ENCODE results near the gene WNT16. TPM values are rescaled to one million over a fixed set of nuclear protein-coding genes. Genes with fewer than 3 reads are reported as not detected.

WNT16 gene
- total RNA-seq, 1 donor: under 0.01 TPM

- H3K4me1 ChIP-seq (ENCODE audit: insufficient read depth, low read length): peaks cover 10% of the 10 kb centered on the region
- DNase-seq (ENCODE audit: insufficient read length, low spot score, missing footprints): no peak
These were observed 15.7 kb downstream of the WNT16 start for GRCh38 chr7:121344497-121344896.

DNA sequence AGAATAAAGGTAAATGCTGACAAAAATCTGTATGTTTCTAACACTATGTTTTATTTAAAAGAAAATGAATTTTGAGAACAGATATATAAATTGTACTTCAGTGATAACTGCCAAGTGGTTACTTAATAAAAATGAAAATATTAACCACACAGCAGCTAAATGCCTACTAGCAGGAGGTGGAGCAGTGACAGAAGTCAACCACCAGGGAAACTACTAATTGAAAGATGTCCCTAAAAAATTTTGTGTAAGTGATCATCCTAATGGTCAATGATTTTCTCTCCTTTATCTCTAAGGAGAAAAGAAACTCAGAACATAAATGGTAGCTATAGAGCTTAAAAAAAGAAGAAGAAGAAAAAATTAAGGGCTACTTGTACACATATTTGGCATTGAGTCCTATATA, 22.9 kb downstream of the WNT16 start:
- no peaks in the 10 kb centered on the region for H3K79me2 ChIP-seq (ENCODE audit: insufficient read depth, low read length)
- no peak for DNase-seq (ENCODE audit: insufficient read length, low spot score, missing footprints)
- no peak overlapping the region for H2AFZ ChIP-seq (ENCODE audit: low read length)
- no peak overlapping the region for H3K27ac ChIP-seq (ENCODE audit: low read depth, low read length)
- H3K4me2 ChIP-seq (ENCODE audit: insufficient read depth, low read length): no peak overlapping the region
- peaks cover 52% of the 10 kb centered on the region for H3K36me3 ChIP-seq (ENCODE audit: insufficient read depth, low read length)
- no peaks in the 10 kb centered on the region for H3K27me3 ChIP-seq (ENCODE audit: insufficient read depth, low read length)
- H3K4me3 ChIP-seq (ENCODE audit: insufficient read depth, low read length): no peak overlapping the region
- no peaks in the 10 kb centered on the region for H3K4me1 ChIP-seq (ENCODE audit: insufficient read depth, low read length)
- H4K20me1 ChIP-seq (ENCODE audit: insufficient read depth, low read length): no peaks in the 10 kb centered on the region
- TF ChIP-seq CTCF (IDR thresholded peaks at IDR 0.05; ENCODE audit: extremely low read depth, low read depth, low read length): no peak
- no peaks in the 10 kb centered on the region for H3K9me3 ChIP-seq (ENCODE audit: low read depth, low read length)

More at GRCh38 chr7:121344497-121344896, 15.7 kb downstream of the WNT16 start:
- Histone ChIP-seq H3K9me3 (ENCODE audit: low read depth, low read length) (no peaks in the 10 kb centered on the region), H3K79me2 (ENCODE audit: insufficient read depth, low read length) (no peaks in the 10 kb centered on the region), H3K4me2 (ENCODE audit: insufficient read depth, low read length) (no peak overlapping the region), H3K36me3 (ENCODE audit: insufficient read depth, low read length) (peaks cover 7% of the 10 kb centered on the region), H3K27ac (ENCODE audit: low read depth, low read length) (no peak overlapping the region), H4K20me1 (ENCODE audit: insufficient read depth, low read length) (no peaks in the 10 kb centered on the region), H3K27me3 (ENCODE audit: insufficient read depth, low read length) (no peaks in the 10 kb centered on the region), H3K4me3 (ENCODE audit: insufficient read depth, low read length) (no peak overlapping the region), H2AFZ (ENCODE audit: low read length) (no peak overlapping the region)
- TF ChIP-seq CTCF (IDR thresholded peaks at IDR 0.05; ENCODE audit: extremely low read depth, low read depth, low read length): no peak

DNA sequence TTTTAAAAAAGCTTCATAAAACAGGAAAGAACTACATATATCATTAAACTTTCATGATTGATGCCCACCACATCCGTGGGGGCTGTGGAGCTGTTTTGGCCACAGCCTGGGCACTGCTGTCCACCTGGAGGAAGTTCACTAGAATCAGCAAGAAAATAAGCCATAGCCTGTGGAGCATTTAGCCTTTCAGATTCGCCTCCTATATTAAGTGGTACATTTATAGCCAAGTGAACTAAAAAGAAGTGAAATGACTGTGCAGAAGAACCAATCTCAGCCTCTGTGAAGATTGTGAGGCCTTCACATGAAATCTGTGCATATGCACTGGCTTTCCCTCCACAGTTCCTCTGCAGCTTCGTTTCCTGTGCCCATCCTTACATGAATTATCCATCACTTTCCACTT, 23.5 kb downstream of the WNT16 start:
- no peaks in the 10 kb centered on the region for H3K27me3 ChIP-seq (ENCODE audit: insufficient read depth, low read length)
- no peak overlapping the region for H2AFZ ChIP-seq (ENCODE audit: low read length)
- H4K20me1 ChIP-seq (ENCODE audit: insufficient read depth, low read length): no peaks in the 10 kb centered on the region
- H3K36me3 ChIP-seq (ENCODE audit: insufficient read depth, low read length): peaks cover 54% of the 10 kb centered on the region
- no peak for DNase-seq (ENCODE audit: insufficient read length, low spot score, missing footprints)
- H3K9me3 ChIP-seq (ENCODE audit: low read depth, low read length): no peaks in the 10 kb centered on the region
- no peak overlapping the region for H3K27ac ChIP-seq (ENCODE audit: low read depth, low read length)
- H3K4me3 ChIP-seq (ENCODE audit: insufficient read depth, low read length): no peak overlapping the region
- no peaks in the 10 kb centered on the region for H3K4me1 ChIP-seq (ENCODE audit: insufficient read depth, low read length)
- no peak overlapping the region for H3K4me2 ChIP-seq (ENCODE audit: insufficient read depth, low read length)
- no peaks in the 10 kb centered on the region for H3K79me2 ChIP-seq (ENCODE audit: insufficient read depth, low read length)
- no peak for TF ChIP-seq CTCF (IDR thresholded peaks at IDR 0.05; ENCODE audit: extremely low read depth, low read depth, low read length)

DNA sequence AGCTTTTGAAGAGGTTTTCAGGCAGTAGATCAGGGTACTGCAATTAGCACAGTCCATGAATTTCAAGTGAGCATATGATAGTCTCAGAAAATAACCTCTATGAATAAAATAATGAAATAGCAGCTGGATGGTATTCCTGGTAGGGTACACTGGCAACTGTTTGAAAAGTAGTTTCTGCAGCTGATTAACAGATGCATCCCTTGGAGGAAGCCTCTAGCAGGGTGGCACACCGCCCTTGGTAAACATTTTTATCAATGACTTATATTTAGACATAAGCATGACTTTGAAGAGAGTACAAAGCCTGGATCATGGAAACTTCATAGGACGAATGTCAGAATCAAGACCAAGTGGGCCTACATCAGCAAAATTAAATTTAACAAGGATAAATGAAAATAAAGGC, 26.8 kb downstream of the WNT16 start:
- H3K27me3 ChIP-seq (ENCODE audit: insufficient read depth, low read length): no peaks in the 10 kb centered on the region
- H3K4me2 ChIP-seq (ENCODE audit: insufficient read depth, low read length): no peak overlapping the region
- no peak for TF ChIP-seq CTCF (IDR thresholded peaks at IDR 0.05; ENCODE audit: extremely low read depth, low read depth, low read length)
- no peak for DNase-seq (ENCODE audit: insufficient read length, low spot score, missing footprints)
- H3K4me1 ChIP-seq (ENCODE audit: insufficient read depth, low read length): no peaks in the 10 kb centered on the region
- H2AFZ ChIP-seq (ENCODE audit: low read length): no peak overlapping the region
- H3K9me3 ChIP-seq (ENCODE audit: low read depth, low read length): no peaks in the 10 kb centered on the region
- H3K27ac ChIP-seq (ENCODE audit: low read depth, low read length): no peak overlapping the region
- peaks cover 65% of the 10 kb centered on the region for H3K36me3 ChIP-seq (ENCODE audit: insufficient read depth, low read length)
- H3K79me2 ChIP-seq (ENCODE audit: insufficient read depth, low read length): no peaks in the 10 kb centered on the region
- no peaks in the 10 kb centered on the region for H4K20me1 ChIP-seq (ENCODE audit: insufficient read depth, low read length)
- H3K4me3 ChIP-seq (ENCODE audit: insufficient read depth, low read length): no peak overlapping the region
